GM23338 (cell line): ENCODE results near the gene SLC22A17.

Source experiments
- EZH2 ChIP-seq: fragments of 200-600 bp; sonication (generic); IDR thresholded peaks from one replicate; pipeline ENCODE4 v1.8.0; 2017; ENCODE audit warnings: antibody characterized with exemption, mild to moderate bottlenecking, low read depth; ENCODE audit not compliant: unreplicated experiment
- POLR2AphosphoS5 ChIP-seq: IDR thresholded peaks from 2 replicates; pipeline ENCODE4 v1.6.1; 2016; ENCODE audit warnings: antibody characterized with exemption, low read depth
- ZNF331 ChIP-seq: fragments of 250-450 bp; sonication (Bioruptor Pico); IDR thresholded peaks from 2 replicates; pipeline ENCODE4 v1.5.0; 2020; ENCODE audit warnings: low read depth, mild to moderate bottlenecking, moderate library complexity
- TF ChIP-seq, protein P1 (sequence below), 2 experiments: fragments of 200-600 bp in 1 of 2; sonication (generic) in 1 of 2; conservative IDR thresholded peaks; 2 replicates each; pipeline versions ENCODE4 v1.5.1 to v1.6.1; 2016 to 2017; ENCODE audit warnings: antibody characterized with exemption in 2 of 2, low read depth in 2 of 2, mild to moderate bottlenecking in 2 of 2, moderate library complexity in 1 of 2

DNA sequence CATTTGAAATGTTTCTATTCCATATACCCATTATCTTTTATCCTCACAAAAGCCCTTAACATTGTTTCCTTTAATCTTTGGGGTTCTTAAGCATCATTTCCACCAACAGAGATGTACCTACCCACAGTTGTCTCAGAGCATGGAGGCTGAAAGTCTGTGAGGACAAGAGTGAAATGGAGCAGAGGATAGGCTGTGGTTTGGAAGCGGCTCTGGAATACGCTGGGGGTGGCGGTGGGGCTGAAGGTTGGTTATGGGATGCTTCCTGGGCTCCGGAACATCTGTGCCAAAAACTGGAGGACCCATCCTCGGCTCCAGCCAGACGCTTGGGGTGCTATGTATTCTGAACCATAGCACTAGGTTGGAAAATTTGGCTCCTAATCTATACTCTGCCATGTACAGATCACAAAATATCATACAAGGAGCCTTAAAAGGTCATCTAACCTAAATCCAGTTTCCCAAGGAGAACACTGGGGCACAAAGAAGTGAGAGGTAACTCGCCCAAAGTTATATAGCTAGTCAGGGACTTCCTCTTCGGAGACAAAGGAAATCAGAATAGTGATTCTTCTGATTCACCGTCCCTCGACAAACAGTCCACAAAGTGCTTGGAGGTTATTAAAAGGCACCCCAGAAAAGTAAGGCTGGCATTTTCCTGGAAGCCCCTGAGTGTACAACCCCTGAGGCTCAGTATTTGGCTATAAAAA, 52.6 kb downstream of the SLC22A17 start:
- no peak for TF ChIP-seq ZNF331 (CRISPR knock-in tag)
- TF ChIP-seq, protein P1, sequence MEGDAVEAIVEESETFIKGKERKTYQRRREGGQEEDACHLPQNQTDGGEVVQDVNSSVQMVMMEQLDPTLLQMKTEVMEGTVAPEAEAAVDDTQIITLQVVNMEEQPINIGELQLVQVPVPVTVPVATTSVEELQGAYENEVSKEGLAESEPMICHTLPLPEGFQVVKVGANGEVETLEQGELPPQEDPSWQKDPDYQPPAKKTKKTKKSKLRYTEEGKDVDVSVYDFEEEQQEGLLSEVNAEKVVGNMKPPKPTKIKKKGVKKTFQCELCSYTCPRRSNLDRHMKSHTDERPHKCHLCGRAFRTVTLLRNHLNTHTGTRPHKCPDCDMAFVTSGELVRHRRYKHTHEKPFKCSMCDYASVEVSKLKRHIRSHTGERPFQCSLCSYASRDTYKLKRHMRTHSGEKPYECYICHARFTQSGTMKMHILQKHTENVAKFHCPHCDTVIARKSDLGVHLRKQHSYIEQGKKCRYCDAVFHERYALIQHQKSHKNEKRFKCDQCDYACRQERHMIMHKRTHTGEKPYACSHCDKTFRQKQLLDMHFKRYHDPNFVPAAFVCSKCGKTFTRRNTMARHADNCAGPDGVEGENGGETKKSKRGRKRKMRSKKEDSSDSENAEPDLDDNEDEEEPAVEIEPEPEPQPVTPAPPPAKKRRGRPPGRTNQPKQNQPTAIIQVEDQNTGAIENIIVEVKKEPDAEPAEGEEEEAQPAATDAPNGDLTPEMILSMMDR (conservative IDR thresholded peaks at IDR 0.05; ENCODE audit: low read depth in 2 of 2), result no peak
- TF ChIP-seq POLR2AphosphoS5, result no peak
- TF ChIP-seq EZH2, result no peak
